Gastrocnemius medialis (tissue), 4 donors: Measurements from ENCODE around the gene KCNK2.

Experiments used
- POLR2A ChIP-seq, 2 donors: fragments of 450-650 bp; IDR thresholded peaks; one replicate each; pipeline ENCODE4 v1.6.1; 2017; ENCODE audit warnings: antibody characterized with exemption in 2 of 2, mild to moderate bottlenecking in 2 of 2, moderate library complexity in 2 of 2
- TF ChIP-seq, protein P1 (sequence below), 5 experiments: fragments of 450-650 bp in 3 of 5; fragments of 200-600 bp in 2 of 5; sonication (generic) in 2 of 5; IDR thresholded peaks in 4 of 5; conservative IDR thresholded peaks in 1 of 5; 1 replicate in 4 of 5; 2 replicates in 1 of 5; pipeline ENCODE4 v1.5.1; 2016 to 2019; ENCODE audit warnings: antibody characterized with exemption in 5 of 5, mild to moderate bottlenecking in 3 of 5, moderate library complexity in 3 of 5

DNA sequence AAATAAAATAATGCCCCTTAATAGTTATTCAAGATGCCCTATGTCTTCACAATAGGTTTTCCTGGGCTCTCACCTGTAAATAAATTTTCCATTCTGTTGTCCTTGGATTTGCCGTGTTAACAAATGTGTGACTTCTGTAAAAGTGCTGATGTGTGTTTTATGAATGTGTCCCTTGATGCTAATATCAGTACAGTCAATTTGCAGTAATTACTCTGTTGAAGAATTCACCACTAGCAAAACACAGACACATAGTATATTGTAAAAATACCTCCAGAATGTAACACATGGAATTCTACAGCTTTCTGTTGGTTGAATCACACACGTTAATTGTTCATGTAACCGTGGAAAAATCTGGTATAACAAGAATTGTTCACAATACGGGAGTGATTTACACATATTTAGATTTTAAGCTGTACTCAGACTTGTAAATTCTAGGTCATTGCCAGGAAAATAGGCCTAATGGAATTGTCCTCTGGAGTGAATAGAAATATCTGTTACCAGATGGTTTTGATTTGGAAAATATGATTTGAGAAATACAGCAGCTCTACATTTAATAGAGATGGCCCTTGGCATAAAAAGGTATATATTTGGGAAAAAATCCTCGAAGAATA is 36.7 kb upstream of the KCNK2 start:
- TF ChIP-seq, protein P1, sequence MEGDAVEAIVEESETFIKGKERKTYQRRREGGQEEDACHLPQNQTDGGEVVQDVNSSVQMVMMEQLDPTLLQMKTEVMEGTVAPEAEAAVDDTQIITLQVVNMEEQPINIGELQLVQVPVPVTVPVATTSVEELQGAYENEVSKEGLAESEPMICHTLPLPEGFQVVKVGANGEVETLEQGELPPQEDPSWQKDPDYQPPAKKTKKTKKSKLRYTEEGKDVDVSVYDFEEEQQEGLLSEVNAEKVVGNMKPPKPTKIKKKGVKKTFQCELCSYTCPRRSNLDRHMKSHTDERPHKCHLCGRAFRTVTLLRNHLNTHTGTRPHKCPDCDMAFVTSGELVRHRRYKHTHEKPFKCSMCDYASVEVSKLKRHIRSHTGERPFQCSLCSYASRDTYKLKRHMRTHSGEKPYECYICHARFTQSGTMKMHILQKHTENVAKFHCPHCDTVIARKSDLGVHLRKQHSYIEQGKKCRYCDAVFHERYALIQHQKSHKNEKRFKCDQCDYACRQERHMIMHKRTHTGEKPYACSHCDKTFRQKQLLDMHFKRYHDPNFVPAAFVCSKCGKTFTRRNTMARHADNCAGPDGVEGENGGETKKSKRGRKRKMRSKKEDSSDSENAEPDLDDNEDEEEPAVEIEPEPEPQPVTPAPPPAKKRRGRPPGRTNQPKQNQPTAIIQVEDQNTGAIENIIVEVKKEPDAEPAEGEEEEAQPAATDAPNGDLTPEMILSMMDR (IDR thresholded peaks at IDR 0.05 in 4 of 5, conservative IDR thresholded peaks at IDR 0.05 in 1 of 5), result no peak
- TF ChIP-seq POLR2A (IDR thresholded peaks at IDR 0.05), result no peak
